HG02870 (cell line): ENCODE results near the gene CD53.
"Not testable (repeated sequence)": the region's sequence is repeated elsewhere in the genome, so short reads cannot be mapped to it uniquely, and the experiment has no call there.

Experiments used
- ATAC-seq: cut with Tn5 transposase; IDR thresholded peaks from one replicate; pipeline ENCODE4 v1.9.1; 2021; ENCODE audit warnings: mild to moderate bottlenecking, moderate library complexity; ENCODE audit not compliant: unreplicated experiment

CD53 gene

GRCh38 chr1:110872745-110873720 is at the start of gene CD53:
CD53 (plus strand) TSS chr1:110873148; CDS start chr1:110891409, 18,261 bp downstream.
- peak; percentile 43 for ATAC-seq

GRCh38 chr1:110824192-110824591 is 48.8 kb upstream of the CD53 start:
- ATAC-seq, result no peak

- no peak for ATAC-seq
Measured at GRCh38 chr1:110829955-110830553, 42.9 kb upstream of the CD53 start.

- not testable (repeated sequence) for ATAC-seq
Measured at GRCh38 chr1:110833779-110834178, 39.2 kb upstream of the CD53 start.

GRCh38 chr1:110846861-110847260 is 26.1 kb upstream of the CD53 start:
- ATAC-seq, result no peak

- no peak for ATAC-seq
Measured at GRCh38 chr1:110850145-110850544, 22.8 kb upstream of the CD53 start.

GRCh38 chr1:110850627-110851026 is 22.3 kb upstream of the CD53 start:
- no peak for ATAC-seq

GRCh38 chr1:110853135-110853534 is 19.8 kb upstream of the CD53 start:
- no peak for ATAC-seq

GRCh38 chr1:110856410-110856809 is 16.5 kb upstream of the CD53 start:
- no peak for ATAC-seq

- no peak for ATAC-seq
Measured at GRCh38 chr1:110857964-110858948, 14.7 kb upstream of the CD53 start.

- ATAC-seq, result no peak
Measured at GRCh38 chr1:110859062-110859461, 13.9 kb upstream of the CD53 start.

- ATAC-seq, result no peak
Measured at GRCh38 chr1:110860174-110860573, 12.8 kb upstream of the CD53 start.

GRCh38 chr1:110860620-110861019 is 12.3 kb upstream of the CD53 start:
- ATAC-seq, result not testable (repeated sequence)

- not testable (repeated sequence) for ATAC-seq
Measured at GRCh38 chr1:110861942-110862341, 11.0 kb upstream of the CD53 start.

- no peak for ATAC-seq
Measured at GRCh38 chr1:110864287-110864686, 8.7 kb upstream of the CD53 start.

GRCh38 chr1:110870721-110871388 is 2.1 kb upstream of the CD53 start:
- ATAC-seq, result no peak

GRCh38 chr1:110872366-110872744 is 593 bp upstream of the CD53 start:
- ATAC-seq, result peak; percentile 32

GRCh38 chr1:110873856-110874255 is 908 bp downstream of the CD53 start:
- ATAC-seq, result no peak

GRCh38 chr1:110874324-110875215 is 1.6 kb downstream of the CD53 start:
- peak; percentile 3 for ATAC-seq
